H7 (cell line): ENCODE data around the gene VPS41. TPM values are rescaled to one million over a fixed set of nuclear protein-coding genes. Genes with fewer than 3 reads are reported as not detected.
"Not testable (repeated sequence)": the region's sequence is repeated elsewhere in the genome, so short reads cannot be mapped to it uniquely, and the experiment has no call there.

Source experiments
- DNase-seq: peaks from one replicate; pipeline ENCODE4 v3.0.0; 2012
- H3K27me3 ChIP-seq: 2 replicates; pipeline ENCODE4 v1.6.0; 2011; ENCODE audit warnings: mild to moderate bottlenecking, low read length; ENCODE audit not compliant: control insufficient read depth, insufficient read depth
- H3K36me3 ChIP-seq: replicated peaks from 2 replicates; pipeline ENCODE4 v1.5.1; 2011; ENCODE audit warnings: low read length; ENCODE audit not compliant: control insufficient read depth, insufficient read depth
- H3K4me3 ChIP-seq: 2 replicates; pipeline ENCODE4 v1.5.1; 2011; ENCODE audit warnings: low read depth, mild to moderate bottlenecking, control low read depth, low read length, moderate library complexity; ENCODE audit not compliant: insufficient read depth
- total RNA-seq: library from RNA; depleted of rRNA; stranded (reverse); fragments of >200 nt; shearing (Covaris generic); gene quantifications from 2 replicates; pipeline ENCODE4 v1.2.3, GENCODE V29; 2014

VPS41 gene
- total RNA-seq, 1 experiment from 2014 or later, result 12.3 TPM

DNA sequence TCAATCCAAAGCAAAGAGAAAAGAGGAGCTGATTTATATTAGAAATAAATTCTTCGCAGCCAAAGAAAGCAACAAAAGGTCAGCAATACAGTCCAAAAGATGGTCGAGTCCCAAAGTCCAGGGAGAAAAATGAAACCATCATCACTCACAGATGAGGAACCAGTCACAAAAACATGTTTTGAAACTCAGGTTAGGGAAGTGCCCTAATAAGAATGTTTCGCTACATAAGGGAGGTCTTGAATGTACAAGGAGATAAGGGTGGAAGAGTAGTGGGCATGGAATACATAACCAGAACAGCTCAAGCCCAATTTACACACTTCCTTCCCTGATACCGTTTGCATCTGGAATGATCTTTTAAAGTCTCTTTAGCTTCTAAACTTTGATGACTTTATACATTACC is 53.6 kb downstream of the VPS41 start:
- H3K36me3 ChIP-seq, result no peaks in the 10 kb centered on the region
- no peak overlapping the region for H3K4me3 ChIP-seq
- DNase-seq, result no peak
- H3K27me3 ChIP-seq, result no peaks in the 10 kb centered on the region

- not testable (repeated sequence) for DNase-seq, H3K27me3 ChIP-seq, H3K36me3 ChIP-seq
Measured at GRCh38 chr7:38854947-38855346, 54.0 kb downstream of the VPS41 start.

DNA sequence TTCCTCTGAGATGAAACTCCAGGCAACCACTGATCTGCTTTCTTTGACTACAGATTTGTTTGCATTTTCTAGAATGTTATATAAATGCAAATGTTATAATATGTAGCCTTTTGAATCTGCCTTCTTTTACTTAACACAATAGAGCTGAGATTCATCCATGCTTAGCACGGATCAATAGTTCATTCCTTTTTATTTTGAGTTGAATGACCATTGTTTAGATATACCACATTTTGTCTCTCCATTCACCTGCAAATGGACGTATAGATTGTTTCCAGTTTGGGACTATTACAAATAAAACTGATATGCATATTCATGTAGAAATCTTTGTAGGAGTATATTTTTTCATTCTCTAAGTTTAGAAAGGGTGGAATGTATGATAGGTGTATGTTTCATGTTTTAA is 57.7 kb downstream of the VPS41 start:
- DNase-seq, result no peak
- Histone ChIP-seq H3K27me3 (no peaks in the 10 kb centered on the region), H3K36me3 (no peaks in the 10 kb centered on the region), H3K4me3 (no peak overlapping the region)

More at GRCh38 chr7:38854947-38855346, 54.0 kb downstream of the VPS41 start:
- not testable (repeated sequence) for H3K4me3 ChIP-seq

GRCh38 chr7:38846280-38846679 is 62.7 kb downstream of the VPS41 start:
- Histone ChIP-seq H3K27me3 (no peaks in the 10 kb centered on the region), H3K36me3 (no peaks in the 10 kb centered on the region), H3K4me3 (no peak overlapping the region)
- DNase-seq, result no peak

DNA sequence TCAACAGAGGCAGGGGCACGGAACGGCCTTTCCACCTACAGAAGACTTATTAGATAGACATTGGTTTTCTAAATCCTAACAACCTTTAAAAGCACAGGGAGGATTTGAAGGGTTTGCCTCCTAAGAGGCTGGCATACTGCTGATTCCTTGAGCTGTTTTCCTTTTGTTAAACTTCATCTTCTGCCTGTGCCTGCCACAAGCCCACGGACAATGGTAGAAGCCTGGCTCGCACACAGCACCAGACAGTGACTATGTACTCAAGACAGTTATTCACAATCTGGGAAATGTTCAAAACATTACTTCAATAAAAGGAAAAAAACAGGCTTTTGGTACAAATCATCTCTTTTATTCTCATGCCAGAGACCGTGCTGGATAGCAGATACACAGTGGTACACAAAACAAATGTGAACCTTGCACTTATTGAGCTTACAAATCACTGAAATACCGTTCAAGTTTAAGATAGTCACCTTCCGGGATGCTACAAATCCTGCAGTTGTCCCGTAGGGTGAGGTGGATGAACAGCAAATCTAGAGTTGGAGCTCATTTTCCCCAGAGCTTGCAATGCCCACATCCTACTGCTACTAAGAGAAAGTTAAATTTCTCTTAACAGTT is 63.9 kb downstream of the VPS41 start:
- Histone ChIP-seq H3K36me3 (no peaks in the 10 kb centered on the region), H3K4me3 (no peak overlapping the region), H3K27me3 (no peaks in the 10 kb centered on the region)
- no peak for DNase-seq

DNA sequence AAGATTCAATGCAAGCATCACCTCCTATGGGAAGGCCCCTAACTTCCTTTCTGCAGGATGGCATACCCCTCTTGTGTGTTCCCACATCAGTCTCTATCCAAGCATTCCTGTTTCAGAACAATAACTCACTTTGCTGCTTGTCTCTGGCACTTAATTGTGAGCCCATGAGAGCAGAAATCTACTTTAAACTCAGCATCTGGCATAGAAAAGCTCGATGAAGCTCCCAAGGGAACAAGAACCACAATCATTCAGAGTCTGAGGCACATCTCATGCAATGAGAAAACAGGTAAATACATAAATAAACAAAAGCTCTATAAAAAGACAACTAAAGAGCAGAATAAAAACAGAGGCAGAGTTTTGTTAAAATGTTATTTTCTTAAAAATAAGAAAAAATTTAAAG is 66.2 kb downstream of the VPS41 start:
- no peaks in the 10 kb centered on the region for H3K36me3 ChIP-seq
- no peak overlapping the region for H3K4me3 ChIP-seq
- H3K27me3 ChIP-seq, result no peaks in the 10 kb centered on the region
- no peak for DNase-seq

- Histone ChIP-seq H3K27me3 (no peaks in the 10 kb centered on the region), H3K36me3 (no peaks in the 10 kb centered on the region), H3K4me3 (no peak overlapping the region)
- DNase-seq, result no peak
Measured at GRCh38 chr7:38840736-38841460, 68.1 kb downstream of the VPS41 start.

DNA sequence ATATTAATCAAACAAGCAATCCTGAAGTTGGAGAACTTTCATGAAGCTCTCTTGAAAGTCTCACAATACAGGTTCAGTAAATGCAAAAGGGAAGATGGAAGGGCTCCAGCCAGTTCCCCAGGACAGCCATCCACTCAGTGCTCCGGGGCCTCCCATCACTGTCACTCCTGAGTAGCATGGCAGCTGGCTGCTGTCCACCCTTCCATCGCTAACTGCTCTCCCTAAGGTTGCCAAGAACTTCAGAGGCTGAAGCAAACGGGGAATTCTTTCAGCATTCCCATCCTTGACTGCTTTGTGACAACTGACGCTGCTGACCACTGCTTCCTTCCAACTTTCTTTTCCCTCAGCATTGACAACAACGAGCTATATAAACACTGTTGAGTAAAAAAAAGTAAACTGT is 69.1 kb downstream of the VPS41 start:
- Histone ChIP-seq H3K4me3 (no peak overlapping the region), H3K27me3 (no peaks in the 10 kb centered on the region), H3K36me3 (no peaks in the 10 kb centered on the region)
- DNase-seq, result no peak

DNA sequence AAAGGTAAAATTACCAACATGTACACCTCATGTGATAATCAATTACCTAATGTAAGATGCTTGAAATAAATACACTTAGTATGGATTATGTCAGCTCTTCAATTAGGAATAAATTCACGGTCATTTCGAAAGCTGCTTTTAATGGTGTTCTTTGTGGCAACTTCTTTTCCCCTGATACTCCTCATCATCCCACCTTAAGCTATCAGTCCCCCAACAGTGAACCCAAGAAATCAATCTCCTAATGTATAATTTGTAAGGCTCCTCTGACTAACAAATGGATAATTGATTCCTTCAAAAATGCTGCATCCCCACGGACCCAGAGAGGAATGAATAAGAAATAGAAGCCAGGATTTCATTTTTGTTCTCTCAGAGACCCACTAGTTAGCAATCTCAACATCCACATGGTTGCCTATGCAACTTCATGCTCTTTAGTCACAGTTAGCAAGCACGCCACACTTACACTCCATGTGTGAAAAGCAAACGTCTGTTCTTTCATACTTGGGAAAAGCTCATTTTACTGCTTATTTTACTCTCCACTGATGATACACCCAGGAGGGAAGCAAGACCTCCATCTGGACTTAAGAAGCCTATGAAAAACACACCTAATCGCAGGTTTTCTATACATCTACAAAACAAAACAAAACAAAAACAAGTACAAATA is 70.1 kb downstream of the VPS41 start:
- no peak for DNase-seq
- Histone ChIP-seq H3K36me3 (no peaks in the 10 kb centered on the region), H3K4me3 (no peak overlapping the region), H3K27me3 (no peaks in the 10 kb centered on the region)

- no peak overlapping the region for H3K4me3 ChIP-seq
- H3K27me3 ChIP-seq, result no peaks in the 10 kb centered on the region
- DNase-seq, result no peak
- no peaks in the 10 kb centered on the region for H3K36me3 ChIP-seq
Measured at GRCh38 chr7:38834357-38834756, 74.6 kb downstream of the VPS41 start.

GRCh38 chr7:38833329-38833728 is 75.7 kb downstream of the VPS41 start:
- H3K4me3 ChIP-seq, result no peak overlapping the region
- H3K36me3 ChIP-seq, result no peaks in the 10 kb centered on the region
- H3K27me3 ChIP-seq, result no peaks in the 10 kb centered on the region
- no peak for DNase-seq

- no peak for DNase-seq
- Histone ChIP-seq H3K27me3 (no peaks in the 10 kb centered on the region), H3K36me3 (no peaks in the 10 kb centered on the region), H3K4me3 (no peak overlapping the region)
Measured at GRCh38 chr7:38831259-38831996, 77.6 kb downstream of the VPS41 start.

DNA sequence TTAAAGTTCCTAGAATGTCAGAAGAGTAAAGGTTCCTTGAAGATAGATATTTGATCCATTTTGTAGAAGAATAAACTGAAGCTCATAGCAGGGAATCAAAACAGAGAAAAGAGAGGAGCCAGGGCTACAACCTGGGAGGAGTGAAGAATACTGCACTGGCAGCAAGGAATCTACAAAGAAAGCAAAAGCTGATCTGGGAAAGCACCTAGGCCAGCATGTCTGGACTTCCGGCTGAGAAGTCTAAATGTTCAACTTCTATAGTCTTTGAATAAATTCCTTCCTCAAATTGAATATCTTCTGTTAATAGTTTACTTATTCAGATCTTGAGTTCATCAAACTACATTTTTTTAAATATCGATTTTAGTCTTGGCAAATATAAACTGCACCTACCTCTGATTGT is 78.2 kb downstream of the VPS41 start:
- DNase-seq, result no peak
- no peak overlapping the region for H3K4me3 ChIP-seq
- H3K36me3 ChIP-seq, result no peaks in the 10 kb centered on the region
- no peaks in the 10 kb centered on the region for H3K27me3 ChIP-seq

DNA sequence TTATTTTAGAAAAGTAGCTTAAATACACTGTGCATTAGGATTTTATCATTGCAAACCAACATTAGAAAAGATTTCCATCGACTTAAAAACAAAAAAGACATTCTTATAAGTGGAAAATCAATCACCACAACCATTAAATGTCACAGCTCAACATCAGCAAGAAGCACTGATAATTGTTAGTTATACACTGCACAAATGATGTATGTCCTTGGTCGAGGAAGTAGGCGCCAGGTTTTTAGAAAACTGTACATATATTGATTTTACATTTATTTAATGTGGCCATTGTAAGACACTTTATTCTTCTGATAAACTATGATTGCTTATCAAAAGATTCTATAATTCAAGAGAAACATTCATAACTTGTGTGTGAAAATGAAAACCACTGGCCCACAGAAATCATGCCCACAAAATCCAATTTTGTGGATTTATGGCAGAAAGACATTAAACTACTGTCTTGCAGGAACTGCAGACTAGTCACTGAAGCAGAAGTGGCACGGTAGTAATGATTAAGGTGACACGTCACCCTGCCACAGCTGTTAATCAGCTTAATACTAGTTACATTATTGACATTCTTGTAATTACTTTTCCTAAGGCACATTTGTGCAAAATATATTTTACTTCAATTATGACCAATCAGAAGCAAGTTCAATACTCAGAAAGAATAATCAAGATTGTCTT is 79.4 kb downstream of the VPS41 start:
- H3K36me3 ChIP-seq, result no peaks in the 10 kb centered on the region
- no peak overlapping the region for H3K4me3 ChIP-seq
- H3K27me3 ChIP-seq, result no peaks in the 10 kb centered on the region
- DNase-seq, result no peak
